ENCODE data around the gene PDZD2.
"Not testable (repeated sequence)": the region's sequence is repeated elsewhere in the genome, so short reads cannot be mapped to it uniquely, and the experiment has no call there.

Gene PDZD2

DNA sequence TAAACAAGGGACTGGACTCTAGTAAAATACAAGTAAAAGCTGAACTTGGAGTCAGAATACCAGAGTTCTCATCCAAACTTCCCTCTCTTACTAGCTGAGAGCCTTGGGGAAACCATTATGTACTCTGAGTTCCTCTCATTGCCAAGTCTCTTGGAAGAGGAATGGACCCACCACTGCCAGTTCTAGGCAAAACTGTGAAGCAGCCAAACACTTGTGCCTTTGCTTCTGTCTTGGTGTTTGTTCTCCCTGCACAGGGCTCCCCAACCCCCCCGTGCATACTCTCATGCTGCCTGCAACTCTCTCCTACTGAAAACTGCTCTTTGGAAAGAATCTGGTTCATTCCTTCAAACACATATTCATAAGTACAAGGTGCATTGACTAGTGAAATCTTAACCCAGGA lies 102.6 kb downstream of the PDZD2 start:
- DNase-seq, result no peak

DNA sequence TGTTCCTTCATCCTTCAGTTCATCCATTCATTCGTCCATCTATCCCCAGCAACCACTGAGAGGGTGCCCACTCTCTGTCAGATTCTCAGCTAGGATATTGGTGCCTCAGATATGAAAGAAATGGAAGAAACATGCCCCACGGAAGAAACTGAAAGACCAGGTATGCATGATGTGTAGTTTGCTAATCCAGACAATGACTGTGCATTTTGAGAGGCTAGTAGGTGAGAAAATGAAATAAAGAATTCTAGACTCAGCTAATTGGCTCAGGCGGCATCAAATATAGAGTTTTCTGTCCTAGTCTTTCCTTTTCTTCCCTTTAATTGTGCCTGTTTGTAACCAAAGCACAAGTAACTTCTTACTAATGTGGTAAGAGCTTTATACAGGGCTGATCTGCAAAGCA lies 104.7 kb downstream of the PDZD2 start:
- no peak for DNase-seq

DNA sequence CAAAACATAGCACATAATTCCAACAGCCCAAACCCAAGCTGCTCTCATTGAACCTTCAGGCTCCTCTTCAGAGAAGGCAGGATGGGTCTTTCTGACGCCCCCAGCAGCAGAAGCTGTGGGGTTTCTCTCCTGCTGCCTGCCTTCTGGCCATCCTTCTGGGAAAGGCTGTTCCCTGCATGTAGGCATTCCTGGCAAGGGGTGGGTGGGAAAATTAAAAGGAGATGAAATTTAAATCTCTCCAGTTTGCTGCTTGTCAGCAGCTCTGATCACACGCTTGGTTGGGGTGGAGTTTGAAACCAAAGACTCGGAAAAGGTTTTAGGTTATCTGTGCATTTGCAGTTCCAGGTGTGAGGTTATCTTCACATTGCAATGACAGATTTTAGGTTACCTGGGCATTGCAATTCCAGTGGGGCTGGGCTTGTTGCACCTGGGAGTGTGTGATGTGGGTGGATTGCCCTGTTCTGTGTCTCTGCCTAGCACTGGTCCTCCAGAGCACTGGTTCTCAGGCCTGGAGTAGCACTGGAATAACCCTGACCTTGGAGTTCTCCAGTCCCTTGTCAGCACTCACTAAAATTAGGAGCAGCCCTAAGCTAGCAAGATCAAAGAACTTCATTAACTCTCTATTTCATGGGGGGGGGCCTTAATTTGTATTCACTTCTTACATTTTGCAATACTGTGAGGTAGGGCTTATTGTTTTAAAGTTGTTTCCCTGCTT lies 109.7 kb downstream of the PDZD2 start:
- no peak for DNase-seq

DNA sequence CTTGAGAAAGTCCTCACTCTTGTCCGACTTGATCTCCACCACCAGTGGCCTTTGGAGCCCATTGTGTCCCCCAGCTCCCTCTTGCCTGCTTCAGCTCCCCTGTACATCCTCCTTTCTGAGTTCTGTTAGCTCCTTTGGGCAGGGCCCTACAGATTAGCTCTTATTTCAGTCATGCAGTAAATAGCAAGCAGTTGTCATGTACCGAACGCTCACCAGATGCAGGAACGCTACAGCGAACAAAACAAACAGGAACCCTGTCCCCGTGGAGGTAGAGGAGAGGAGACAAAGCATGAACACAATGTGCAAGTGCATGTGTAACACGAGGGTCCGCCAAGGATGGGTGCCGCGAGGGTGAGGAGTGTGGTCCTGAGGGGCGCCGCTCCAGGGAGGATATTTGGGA lies 111.3 kb downstream of the PDZD2 start:
- no peak for DNase-seq

DNA sequence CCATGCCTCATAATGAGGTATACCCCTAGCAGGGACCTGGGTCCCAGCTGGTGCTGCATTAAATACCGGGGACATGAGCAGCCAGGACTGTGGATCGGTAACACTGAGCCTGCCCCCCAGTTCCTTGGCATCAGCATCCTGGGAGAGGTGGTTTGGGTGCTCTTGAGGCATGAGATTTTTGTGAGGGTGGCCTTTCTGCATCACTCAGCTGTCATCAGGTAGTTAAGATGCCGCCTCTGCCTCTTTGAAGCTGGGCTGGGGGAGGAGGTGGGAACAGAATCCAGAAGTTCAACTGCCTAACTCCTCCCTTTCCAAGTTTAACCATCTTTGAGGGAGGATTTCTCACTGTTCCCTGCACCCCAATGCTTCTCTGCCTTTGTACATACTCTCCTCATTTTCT lies 112.7 kb downstream of the PDZD2 start:
- no peak for DNase-seq

DNA sequence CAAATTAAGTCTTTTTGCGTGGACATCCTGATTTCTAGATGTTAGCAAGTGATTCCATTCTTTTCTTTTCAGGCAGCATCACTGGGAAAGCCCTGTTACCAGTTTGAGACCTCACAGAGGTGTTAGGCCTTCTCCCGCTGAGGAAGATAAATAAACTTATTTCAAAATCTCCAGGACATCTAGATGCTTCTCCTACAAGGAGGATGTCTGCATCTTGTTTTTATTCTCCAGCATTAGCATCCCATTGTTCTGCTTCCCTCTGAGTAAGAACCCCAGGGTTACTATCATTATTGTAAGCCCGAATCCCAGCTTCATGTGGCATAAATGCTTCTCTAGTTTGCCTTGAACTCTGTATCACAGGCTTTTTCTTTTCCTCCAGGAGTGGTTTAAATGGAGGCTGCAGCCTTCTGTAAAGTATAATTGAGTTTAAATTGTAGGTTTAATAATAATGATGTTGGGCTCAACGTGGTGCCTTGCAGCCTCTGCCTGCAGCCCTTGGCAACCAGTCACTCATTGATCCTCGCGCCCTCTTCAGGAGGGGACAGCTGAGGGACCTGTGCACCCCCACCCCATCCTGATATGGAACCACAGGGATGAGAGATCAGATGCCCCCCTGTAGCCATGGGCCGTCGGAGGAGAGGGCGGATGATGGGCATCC lies 114.9 kb downstream of the PDZD2 start:
- no peak for DNase-seq

DNA sequence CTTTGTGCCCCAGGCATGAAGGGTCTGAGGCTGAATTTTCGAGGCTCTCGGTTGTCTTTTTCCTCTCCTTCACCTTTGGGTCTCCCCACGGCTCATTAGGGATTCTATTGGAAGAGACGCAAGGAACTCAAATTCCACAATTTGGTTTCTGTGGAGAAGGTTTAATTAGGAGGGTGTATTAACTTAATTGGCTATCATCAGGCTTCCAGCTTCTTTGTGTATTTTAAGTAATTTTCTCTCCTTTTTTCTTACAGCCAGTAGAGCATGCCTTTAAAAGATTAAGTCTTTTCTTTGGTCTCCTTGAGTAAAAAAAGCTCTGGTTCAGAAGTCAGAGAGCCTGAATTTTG lies 115.4 kb downstream of the PDZD2 start:
- no peak for DNase-seq

DNA sequence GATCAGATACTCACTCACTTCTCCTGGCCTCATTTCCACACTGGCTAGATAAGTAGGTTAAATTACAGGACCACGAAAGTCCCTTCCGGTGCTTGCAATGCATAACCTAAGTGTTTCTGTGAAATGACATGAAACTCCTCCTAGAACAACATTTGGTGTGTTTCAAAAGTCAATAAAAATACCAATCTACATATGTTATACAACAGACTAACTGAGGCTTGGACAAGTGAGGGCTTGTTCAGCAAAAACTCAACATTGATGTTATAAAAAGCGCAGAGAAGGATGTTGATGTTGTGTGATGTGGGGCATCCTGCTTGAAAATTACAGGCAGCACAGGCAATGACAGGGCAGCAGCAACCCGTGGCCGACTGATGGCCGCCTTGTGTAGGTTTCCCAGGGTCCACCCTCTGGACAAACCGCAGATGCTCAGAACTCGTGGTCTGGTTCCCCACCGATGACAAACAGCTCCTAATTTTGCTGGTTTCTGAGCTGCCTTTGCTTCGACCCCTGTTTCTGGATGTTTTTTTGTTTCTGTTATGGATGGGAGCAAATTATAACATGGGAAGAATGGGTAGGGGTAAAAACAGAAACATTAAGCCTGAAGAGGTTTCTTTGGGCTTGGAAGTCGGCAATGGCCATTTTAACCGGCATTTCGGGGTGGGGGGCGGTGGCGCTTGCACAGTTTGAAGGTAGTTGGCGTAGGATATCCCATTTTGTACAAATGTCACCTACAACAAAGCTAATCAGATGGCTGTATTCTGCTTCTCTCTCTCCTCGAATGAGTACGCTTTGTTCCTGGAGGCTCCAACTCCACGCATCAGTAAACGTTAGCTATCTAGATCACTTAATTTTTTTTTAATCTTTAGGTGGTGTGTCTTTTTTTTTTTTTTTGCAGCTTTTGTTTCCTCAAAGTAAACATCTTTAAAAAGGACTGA lies 116.1 kb downstream of the PDZD2 start:
- DNase-seq, result no peak

DNA sequence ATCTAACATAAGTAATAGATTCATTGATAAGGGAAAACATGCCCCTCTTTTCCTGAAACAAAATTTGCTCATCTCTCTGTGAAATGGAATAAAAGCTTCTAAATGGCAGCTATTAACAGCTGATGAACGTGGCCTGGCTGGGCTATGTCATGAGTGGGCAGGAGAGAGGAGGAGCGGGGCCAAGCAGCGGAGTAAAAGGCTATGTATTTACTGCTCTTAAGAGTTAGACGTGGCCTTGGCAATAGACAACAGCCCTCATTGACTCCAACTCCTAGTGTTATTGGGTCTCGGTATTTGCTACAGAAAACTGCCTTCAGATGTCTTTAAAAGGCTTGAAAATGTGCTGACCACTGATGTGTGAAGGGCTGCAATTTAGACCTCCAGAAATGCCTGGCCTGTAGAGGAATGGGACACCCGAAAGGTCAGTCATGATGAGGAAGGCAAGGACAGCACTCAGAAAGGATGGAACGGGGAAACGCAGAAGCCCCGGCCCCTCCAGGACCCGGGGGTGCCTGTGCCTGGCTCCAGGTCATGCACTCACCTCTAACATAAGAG lies 116.8 kb downstream of the PDZD2 start:
- no peak for DNase-seq

DNA sequence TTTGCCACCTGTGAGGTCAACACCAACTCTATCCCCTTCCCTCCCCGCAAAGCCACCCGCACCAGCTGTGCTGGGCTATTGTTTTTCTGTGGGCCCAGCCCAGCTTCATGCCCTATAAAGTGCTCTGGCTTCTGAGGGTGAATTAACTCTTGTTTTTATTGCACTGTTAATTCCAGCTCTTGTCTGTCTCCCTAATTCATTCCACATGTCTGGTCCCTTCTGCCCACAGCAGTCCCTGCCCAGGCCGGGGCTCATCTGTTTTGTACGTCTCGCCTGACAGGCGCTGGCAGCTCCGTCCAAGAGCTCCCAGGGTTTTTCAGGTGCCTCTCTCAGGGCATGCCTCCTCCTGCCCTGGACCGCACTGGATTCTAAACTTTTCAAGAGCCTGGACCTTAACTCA lies 118.9 kb downstream of the PDZD2 start:
- no peak for DNase-seq

DNA sequence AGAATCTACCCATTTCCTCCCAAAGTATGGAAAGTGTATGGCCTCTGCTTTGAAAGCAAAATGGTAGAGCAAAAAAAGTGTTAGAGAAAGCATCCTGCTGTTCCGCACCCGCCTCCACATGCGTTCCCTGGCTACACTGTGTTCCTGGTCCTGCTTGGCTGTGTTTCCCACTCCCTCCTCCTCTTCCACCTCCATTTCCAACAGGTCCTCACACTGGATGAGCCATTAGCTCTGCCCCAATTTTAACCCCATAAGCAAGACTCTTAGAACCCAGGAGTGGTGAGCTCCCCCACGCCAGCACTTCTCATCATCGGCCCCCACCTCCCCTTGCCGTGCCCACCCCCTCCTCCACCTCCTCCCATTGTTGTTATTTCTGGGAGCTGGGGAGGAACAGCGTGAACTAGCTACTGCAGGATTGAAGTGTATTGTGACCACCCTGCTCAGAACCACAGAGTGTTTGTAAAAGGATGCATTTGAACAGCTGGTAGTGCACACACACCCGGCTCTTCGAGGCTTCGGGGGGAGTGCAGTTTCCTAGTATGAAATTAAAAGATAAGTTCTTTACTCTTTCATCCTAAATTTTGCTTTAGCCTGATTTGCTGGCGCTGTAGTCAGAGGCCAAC lies 120.0 kb downstream of the PDZD2 start:
- no peak for DNase-seq

DNA sequence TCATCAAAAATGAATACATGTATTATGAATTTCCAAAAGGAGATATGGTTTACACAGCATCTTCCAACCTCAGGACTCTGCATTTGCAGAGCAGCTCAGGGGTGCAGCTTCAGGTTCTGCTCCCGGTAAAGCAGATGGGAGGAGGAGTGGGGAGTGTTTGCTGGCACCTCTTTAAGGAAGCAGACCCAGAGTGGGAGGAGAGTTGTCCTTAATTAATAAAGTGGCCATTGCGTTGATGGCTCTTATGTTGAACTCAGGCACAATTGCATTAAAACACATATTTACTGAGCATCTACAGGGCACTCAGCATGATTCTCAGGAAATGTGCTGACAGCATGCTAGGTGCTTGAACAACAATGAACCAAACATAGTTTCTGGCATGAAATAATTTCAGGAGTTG lies 121.0 kb downstream of the PDZD2 start:
- no peak for DNase-seq

DNA sequence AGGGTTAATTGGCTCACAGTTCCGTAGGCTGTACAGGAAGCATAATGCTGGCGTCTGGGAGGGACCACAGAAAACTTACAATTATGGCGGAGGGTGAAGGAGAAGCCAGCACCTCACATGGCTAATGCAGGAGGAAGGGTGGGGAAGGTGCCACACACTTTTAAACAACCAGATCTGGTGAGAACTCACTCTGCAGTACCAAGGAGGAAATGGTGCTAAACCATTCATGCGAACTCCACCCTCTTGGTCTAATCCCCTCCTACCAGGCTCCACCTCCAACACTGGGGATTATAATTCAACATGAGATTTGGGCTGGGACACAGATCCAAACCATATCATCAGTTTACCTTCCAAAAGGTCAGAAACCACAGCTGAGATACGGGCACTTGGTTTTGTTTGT lies 122.9 kb downstream of the PDZD2 start:
- no peak for DNase-seq

DNA sequence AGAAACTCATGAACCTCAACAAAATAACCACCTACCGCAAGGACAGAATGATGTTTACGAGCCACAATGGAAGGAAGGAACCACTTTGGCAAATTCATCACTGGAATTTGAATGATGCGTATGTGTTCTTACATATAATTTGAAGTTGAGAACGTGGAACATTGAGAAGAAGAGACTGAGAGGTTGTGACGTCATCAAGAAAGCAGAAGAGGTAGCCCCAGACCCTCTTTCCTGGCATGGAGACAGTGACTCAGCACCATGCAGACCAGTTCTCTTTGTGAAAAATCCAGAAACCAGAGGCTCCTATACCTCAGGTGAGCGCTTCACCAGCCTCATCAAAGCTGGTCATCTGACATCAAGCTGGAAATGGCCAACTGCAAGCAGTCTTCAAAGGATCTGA lies 124.5 kb downstream of the PDZD2 start:
- DNase-seq, result no peak

DNA sequence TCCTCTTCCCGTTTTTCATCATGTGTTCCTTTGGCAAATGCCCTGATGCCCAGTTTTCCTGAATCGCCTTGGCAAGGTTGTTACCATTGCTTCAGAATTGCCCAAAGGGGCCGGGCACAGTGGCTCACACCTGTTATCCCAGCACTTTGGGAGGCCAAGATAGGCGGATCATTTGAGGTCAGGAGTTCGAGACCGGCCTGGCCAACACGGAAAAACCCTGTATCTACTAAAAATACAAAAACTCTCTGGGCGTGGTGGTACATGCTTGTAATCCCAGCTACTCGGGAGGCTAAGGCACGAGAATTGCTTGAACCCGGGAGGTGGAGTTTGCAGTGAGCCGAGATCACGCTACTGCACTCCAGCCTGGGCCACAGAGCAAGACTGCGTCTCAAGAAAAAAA lies 125.8 kb downstream of the PDZD2 start:
- DNase-seq, result not testable (repeated sequence)

DNA sequence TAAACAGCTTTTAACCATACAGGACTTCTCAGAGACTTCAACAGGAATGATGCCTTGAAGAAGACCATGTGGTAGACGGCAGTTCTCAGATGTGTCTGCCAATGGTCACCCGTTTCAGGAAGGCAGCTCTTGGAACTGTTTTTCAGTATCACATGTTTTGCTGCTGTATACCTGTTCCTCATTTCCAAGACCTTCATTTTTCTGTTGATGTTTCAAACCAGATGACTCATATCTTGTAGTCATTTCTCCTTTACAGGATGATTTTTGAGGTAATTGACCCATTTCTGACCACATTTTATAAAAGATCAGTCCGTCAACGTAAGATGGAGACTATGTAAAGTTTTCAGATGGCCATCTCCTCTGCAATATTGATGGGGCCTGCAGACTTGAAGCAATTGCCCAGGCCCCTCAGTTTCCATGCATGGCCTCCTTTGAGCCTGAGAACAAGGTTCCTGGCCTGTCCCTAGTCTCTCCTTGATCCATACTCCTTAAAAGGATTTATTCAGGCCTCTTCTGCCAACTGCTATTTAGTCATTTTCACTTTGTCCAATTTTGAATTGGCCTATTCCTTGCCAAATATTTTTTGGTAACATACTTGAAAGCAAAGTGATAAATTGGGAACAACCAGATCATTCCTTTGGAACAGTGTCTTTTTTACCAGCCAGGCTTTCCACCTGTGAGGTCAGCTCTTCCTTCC lies 128.6 kb downstream of the PDZD2 start:
- no peak for DNase-seq

DNA sequence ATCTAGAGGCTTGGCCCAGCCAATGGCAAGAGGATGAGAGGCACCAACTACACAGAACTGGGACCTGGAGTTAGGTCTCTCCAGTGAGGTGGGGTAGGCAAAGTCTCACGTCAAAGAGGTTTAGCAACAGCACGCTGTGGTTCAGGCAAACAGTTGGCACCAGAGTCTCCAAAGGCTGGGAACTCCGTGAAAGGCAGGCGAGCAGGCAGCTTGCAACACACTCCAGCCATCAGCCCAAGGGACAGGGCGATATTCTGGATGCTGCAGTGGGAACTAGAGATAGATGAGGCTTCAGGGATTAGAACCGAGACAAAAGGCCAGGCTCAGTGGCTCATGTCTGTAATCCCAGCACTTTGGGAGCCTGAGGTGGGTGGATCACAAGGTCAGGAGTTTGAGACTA lies 129.1 kb downstream of the PDZD2 start:
- no peak for DNase-seq

DNA sequence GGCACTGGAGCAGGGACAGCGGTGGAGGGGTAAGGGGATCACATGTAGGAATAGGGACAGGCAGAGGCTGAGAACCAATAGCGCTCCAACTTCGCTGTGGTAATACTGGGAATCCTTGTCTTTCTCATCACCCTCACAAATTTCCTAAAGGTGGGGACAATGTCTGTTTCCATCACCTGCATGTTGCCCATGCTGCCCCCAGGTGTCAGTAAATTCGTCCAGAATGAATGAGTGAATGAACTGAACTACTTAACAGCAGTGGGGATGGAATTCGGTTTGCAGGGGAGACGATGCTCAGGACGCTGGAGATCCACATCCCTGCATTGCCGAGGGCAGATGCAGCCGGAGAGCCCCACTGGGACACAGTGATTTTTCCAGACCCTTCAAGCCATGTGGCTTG lies 129.9 kb downstream of the PDZD2 start:
- DNase-seq, result no peak

DNA sequence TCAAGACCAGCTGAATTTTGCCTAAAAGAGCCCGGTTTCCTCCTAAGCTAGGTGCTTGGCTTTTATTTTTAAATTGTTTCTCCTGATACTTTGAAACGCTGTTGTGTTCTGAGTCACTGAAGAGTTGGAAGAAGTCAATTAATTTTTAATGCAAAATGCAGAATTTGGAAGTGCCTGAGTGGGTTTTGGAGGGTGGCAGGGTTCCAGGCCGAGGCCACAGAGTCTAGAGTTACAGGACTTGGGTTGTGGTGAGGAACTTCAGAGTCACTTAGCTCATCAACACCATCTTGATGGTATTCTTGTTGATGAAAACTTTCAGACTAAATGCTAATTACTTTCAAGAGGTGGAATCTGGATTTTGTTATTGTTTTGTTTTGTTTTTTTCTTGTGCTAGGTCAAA lies 130.6 kb downstream of the PDZD2 start:
- no peak for DNase-seq

DNA sequence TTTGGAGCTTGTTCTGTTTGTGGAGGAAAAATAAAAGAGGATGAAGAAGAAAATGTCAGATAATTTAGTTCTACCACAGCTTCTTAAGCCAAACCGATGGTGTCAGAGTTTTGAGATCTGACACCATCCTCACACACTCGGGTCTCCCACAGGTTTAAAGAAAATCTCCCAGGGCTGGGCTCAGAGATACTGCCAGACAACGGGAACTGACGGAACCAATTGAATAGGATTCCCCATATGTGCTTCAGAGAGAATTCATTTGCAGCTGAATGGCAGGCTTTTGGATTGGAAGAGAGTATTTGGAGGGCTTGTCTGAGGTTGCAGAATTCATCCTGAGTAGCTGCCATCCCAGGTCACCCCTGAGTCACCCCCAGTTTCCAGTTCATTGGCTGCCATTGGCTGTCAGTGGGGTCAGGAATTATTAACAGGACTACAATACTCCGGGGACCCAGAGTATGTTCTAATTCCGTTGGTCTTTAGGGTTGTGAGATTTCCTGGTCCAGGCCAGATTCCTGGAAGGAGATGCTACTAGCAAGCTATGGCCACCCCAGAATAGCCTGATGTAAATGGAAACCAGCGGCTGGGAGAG lies 131.3 kb downstream of the PDZD2 start:
- no peak for DNase-seq

DNA sequence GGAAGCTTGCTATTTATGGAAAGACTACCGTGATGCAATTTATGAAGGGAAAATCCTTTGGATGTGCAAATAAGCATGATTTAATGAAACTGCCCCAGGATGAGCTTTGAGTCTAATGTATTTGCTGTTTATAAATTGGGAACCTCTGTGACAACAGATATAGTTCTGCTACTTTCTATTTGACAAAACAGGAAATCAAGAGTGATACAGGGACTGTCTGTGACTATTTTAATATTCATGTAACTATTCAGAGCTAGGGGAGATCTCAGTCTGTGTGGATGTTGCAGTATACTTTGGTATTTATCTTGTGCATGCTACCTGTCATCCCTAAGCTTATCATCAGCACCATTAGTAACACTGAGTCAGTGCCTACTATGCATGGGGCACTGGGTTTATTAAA lies 132.1 kb downstream of the PDZD2 start:
- no peak for DNase-seq

DNA sequence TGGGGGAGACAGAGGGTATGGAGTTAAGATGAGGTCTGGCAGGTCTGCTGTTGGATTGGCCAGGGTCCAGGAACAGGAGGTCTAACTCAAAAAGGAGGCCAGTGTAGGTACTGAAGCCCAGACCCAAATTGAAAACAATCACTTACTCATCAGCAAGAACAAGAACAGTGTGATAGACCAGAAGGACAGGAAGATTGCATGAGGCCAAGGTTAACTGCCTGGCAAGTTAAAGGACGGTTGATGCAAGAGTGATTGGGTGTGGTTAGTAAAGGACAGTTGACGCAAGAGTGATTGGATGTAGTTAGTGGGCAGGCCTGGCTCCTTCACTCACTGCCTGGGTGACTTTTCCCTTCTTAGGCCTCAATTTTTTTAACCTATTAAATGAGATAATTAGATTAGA lies 132.6 kb downstream of the PDZD2 start:
- DNase-seq, result no peak

Measured in NCI-H748 treated with DMSO at 0.1 percent for 48 hours (cell line).